Heart right ventricle (tissue), 16 donors: ENCODE data around the gene C20orf202. TPM values are rescaled to one million over a fixed set of nuclear protein-coding genes. Genes with fewer than 3 reads are reported as not detected.
"Not testable (repeated sequence)": the region's sequence is repeated elsewhere in the genome, so short reads cannot be mapped to it uniquely, and the experiment has no call there.

Experiments
- ATAC-seq, 8 donors: fragments of 200-7000 bp; cut with Tn5 transposase; one replicate each; pipeline ENCODE4 v1.9.1; 2020; ENCODE audit warnings: mild to moderate bottlenecking in 8 of 8, moderate library complexity in 8 of 8, moderate number of reproducible peaks in 1 of 8
- DNase-seq, 2 donors: peaks; one replicate each; pipeline ENCODE4 v3.0.0-alpha.2; 2020
- H3K27ac ChIP-seq, 10 donors: fragments of 200-600 bp; sonication (generic) in 2 of 10; one replicate each; pipeline versions ENCODE4 v1.5.0 to v1.8.0; 2020 to 2022; ENCODE audit warnings: mild to moderate bottlenecking in 3 of 10
- H3K27me3 ChIP-seq, 7 donors: fragments of 200-600 bp; one replicate each; pipeline ENCODE4 v1.8.0; 2021 to 2022; ENCODE audit warnings: mild to moderate bottlenecking in 2 of 7
- H3K36me3 ChIP-seq, 9 donors: fragments of 200-600 bp; sonication (generic) in 1 of 9; one replicate each; pipeline versions ENCODE4 v1.5.0 to v1.8.0; 2020 to 2022; ENCODE audit warnings: mild to moderate bottlenecking in 2 of 9
- H3K4me1 ChIP-seq, 9 donors: fragments of 200-600 bp; sonication (generic) in 1 of 9; one replicate each; pipeline versions ENCODE4 v1.5.0 to v1.8.0; 2020 to 2022; ENCODE audit warnings: mild to moderate bottlenecking in 4 of 9
- H3K4me3 ChIP-seq, 10 donors: fragments of 200-600 bp; sonication (generic) in 2 of 10; one replicate each; pipeline versions ENCODE4 v1.5.0 to v1.8.0; 2020 to 2022; ENCODE audit warnings: mild to moderate bottlenecking in 7 of 10, moderate library complexity in 2 of 10
- H3K9me3 ChIP-seq, 11 donors: fragments of 200-600 bp in 10 of 11; sonication (generic) in 2 of 11; one replicate each; pipeline versions ENCODE4 v1.5.0 to v1.8.0; 2013 to 2022; ENCODE audit warnings: mild to moderate bottlenecking in 2 of 11, control low read depth in 1 of 11, moderate library complexity in 1 of 11
- WGBS, 2 donors: extraction: QIAGEN DNeasy Blood & Tissue Kit; methylation state at CpG; one replicate each; pipeline ENCODE4 v1.1.7; 2013; ENCODE audit warnings: inconsistent platforms in 1 of 2; 5-methylcytosine and 5-hydroxymethylcytosine counted together
- intact Hi-C, 10 donors: fragments of 100-400 bp; cut with DNase I; formaldehyde crosslinking; loops; one replicate each; pipeline versions ENCODE4 v1.11.1 to v1.14.2; 2022
- polyA plus RNA-seq, 2 donors: library from polyadenylated mRNA; stranded (reverse); fragments of 200-250 nt; gene quantifications; one replicate each; pipeline ENCODE4 v1.2.3, GENCODE V29; 2013
- total RNA-seq, 10 donors: library from RNA; stranded (reverse); fragmentation: NEBNext Ultra II Directional in 3 of 10; extraction: Animal tissue kit (Norgen Biotek cat#: 25700) in 3 of 10; gene quantifications; one replicate each; pipeline versions ENCODE4 v1.2.1 to v1.2.4, GENCODE V29; 2021 to 2023
- TF ChIP-seq, protein P1 (sequence below), 9 donors: fragments of 200-600 bp; sonication (generic) in 2 of 9; IDR thresholded peaks; one replicate each; pipeline versions ENCODE4 v1.5.0 to v1.8.0; 2021 to 2022; ENCODE audit warnings: antibody characterized with exemption in 9 of 9, mild to moderate bottlenecking in 5 of 9, moderate library complexity in 1 of 9
- donor health status: Arrhythmogenic right ventricular cardiomyopathy.
- donor health status: ischemic (EF 13 %, LVEDD 7.1; RV severe dilation, severe dysfunction).
- donor health status: healthy with polysubstance abuse.
- donor health status: DM: no; HTN: yes; CAD: no.
- donor health status: DM: no; HTN: no; CAD: no.
- donor health status: ischemic (EF 25% LVEDD 6.9; RV normal size, moderate dysfunction).
- donor health status: ischemic (EF 25% LVEDD 5.7; RV mildly dilated, moderate dysfunction).
- donor health status: healthy.
- donor health status: DM: yes; HTN: yes; CAD: no.
- donor health status: Ischemic cardiomyopathy.
- donor health status: ischemic (EF 35%, LVEDD 5.7; RV mildly dilated, moderate dysfunction).
- donor health status: nonischemic (EF 11% LVEDD 7.7; RV severe dilation, severe dysfunction).
- donor health status: DM: yes; HTN: yes; CAD: no.
- donor health status: PGD.
- donor health status: ischemic (EF 29% LVEDD 5.4; RV normal size, mild dysfunction).
- donor health status: nonischemic (EF 23%, LVEDD 6.1; RV moderate dilation, normal function).

C20orf202 gene
- total and polyA plus RNA-seq, 12 donors = 0.18 to 0.90 (median 0.38) TPM; not detected in 4

DNA sequence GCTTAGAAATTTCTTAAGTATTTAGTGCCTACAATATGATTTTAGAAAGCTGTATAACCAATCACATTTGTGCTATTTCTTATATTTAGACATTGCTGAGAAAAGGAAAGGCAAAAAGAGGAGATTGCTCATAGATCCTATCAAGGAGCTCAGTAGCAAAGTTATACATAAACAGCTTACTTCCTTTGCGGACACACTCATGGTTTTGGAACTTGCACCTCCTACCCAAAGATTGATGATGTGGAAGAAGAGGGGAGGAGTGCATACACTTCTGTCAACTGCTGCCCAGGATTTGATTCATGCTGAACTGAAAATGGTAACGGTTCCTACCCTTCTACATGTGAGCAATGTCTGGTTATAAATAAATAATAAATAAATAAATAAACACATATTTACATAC lies 39.3 kb downstream of the C20orf202 start:
- DNase-seq (no peak), ATAC-seq (no peak)
- 56 to 60% methylated on average over 2 of the region's 2 CpGs for WGBS, 2 donors
- no peak overlapping the region for H3K4me3 ChIP-seq
- peaks cover 0 to 11% (median 0%) of the 10 kb centered on the region in 9 donors for H3K4me1 ChIP-seq
- H3K27ac ChIP-seq = no peak overlapping the region
- H3K9me3 ChIP-seq = no peaks in the 10 kb centered on the region
- H3K27me3 ChIP-seq = peaks cover 0 to 11% (median 4%) of the 10 kb centered on the region in 7 donors
- intact Hi-C loops = no loop called here
- H3K36me3 ChIP-seq = no peaks in the 10 kb centered on the region
- TF ChIP-seq, protein P1, sequence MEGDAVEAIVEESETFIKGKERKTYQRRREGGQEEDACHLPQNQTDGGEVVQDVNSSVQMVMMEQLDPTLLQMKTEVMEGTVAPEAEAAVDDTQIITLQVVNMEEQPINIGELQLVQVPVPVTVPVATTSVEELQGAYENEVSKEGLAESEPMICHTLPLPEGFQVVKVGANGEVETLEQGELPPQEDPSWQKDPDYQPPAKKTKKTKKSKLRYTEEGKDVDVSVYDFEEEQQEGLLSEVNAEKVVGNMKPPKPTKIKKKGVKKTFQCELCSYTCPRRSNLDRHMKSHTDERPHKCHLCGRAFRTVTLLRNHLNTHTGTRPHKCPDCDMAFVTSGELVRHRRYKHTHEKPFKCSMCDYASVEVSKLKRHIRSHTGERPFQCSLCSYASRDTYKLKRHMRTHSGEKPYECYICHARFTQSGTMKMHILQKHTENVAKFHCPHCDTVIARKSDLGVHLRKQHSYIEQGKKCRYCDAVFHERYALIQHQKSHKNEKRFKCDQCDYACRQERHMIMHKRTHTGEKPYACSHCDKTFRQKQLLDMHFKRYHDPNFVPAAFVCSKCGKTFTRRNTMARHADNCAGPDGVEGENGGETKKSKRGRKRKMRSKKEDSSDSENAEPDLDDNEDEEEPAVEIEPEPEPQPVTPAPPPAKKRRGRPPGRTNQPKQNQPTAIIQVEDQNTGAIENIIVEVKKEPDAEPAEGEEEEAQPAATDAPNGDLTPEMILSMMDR (IDR thresholded peaks at IDR 0.05) = no peak

DNA sequence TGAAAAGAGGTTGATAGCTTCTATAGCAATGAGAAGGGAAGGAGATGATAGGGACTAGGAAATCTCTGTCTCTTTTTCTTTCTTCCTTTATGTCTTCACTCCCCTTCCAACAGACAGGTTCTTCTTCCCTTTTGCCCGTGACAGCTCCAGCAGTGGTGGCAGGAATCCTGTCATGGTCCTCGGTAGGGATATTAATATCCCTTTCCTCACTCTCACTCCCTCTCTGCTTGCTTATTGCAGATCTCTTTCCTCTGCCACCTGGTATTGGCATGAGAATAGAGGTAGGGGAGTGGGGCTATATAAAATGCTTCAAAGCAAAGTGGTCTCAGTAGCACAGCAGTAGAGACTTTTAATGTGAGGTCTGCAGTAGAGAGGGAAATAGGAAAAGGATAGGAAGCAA lies 42.3 kb downstream of the C20orf202 start:
- Histone ChIP-seq H3K27me3 (peaks cover 0 to 9% (median 0%) of the 10 kb centered on the region in 7 donors), H3K4me1 (peaks cover 0 to 11% (median 0%) of the 10 kb centered on the region in 9 donors), H3K4me3 (no peak overlapping the region), H3K9me3 (peaks cover 0 to 3% (median 0%) of the 10 kb centered on the region in 11 donors), H3K36me3 (no peaks in the 10 kb centered on the region), H3K27ac (no peak overlapping the region)
- ATAC-seq = peak in 3 of 8 donors; percentile 47 to 52 (median 49)
- DNase-seq = no peak
- intact Hi-C loops = no loop called here
- 22 to 24% methylated on average over 2 of the region's 2 CpGs for WGBS, 2 donors
- TF ChIP-seq, protein P1 (IDR thresholded peaks at IDR 0.05) = no peak

DNA sequence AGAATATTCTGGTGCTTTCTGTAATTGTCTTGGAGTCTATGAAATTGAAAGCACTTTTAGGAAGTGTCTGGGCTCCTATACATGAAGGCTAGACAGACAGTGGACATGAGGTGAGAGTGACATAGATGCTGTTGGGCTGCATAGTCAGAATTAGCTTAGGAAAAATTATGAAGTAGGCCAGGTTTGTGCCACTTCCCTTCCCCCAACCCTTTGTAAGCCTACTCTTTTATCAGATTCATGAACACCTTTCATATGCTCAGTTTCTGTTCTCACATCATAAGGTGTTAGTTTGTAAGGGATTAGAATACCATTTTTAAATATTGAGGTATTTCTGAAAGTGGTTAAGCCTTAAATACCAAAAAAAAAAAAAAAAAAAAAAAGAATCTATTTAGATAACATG lies 44.4 kb downstream of the C20orf202 start:
- Histone ChIP-seq H3K4me1 (peaks cover 0 to 11% (median 0%) of the 10 kb centered on the region in 9 donors), H3K27ac (no peak overlapping the region), H3K27me3 (peaks cover 0 to 4% (median 0%) of the 10 kb centered on the region in 7 donors), H3K9me3 (peaks cover 0 to 3% (median 0%) of the 10 kb centered on the region in 11 donors), H3K36me3 (no peaks in the 10 kb centered on the region), H3K4me3 (no peak overlapping the region)
- no peak for ATAC-seq
- TF ChIP-seq, protein P1 (IDR thresholded peaks at IDR 0.05) = no peak
- intact Hi-C loops = no loop called here
- DNase-seq = no peak

DNA sequence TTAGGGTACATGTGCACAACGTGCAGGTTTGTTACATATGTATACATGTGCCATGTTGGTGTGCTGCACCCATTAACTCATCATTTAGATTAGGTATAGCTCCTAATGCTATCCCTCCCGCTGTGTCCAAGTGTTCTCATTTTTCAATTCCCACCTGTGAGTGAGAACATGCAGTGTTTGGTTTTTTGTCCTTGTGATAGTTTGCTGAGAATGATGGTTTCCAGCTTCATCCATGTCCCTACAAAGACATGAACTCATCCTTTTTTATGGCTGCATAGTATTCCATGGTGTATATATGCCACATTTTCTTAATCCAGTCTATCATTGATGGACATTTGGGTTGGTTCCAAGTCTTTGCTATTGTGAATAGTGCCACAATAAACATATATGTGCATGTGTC lies 47.0 kb downstream of the C20orf202 start:
- H3K4me1 ChIP-seq, H3K9me3 ChIP-seq, ATAC-seq, H3K4me3 ChIP-seq, H3K27ac ChIP-seq, intact Hi-C loops, H3K36me3 ChIP-seq, DNase-seq: not testable (repeated sequence)
- 88 to 91% methylated on average over 2 of the region's 2 CpGs for WGBS, 2 donors
- H3K27me3 ChIP-seq = peaks cover 0 to 17% (median 0%) of the 10 kb centered on the region in 7 donors

DNA sequence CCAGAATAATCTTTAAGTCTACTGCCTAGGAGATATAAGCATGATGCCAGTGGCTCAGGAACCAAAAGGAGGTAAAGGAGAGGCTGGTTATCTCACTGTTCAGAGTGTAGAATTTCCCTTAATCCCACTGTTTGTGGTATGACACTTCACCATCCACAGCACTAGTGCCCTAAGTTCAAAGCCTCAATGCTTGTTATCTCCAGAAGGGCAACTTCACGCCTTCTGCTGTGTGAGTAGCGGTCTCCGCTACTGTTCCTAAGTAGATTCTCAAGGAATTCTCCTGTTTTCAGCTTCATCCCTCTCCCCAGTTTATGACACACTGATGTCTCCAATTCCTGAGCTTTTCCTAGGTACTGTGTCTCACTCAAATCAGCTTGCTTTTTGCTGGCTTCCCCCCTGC lies 49.2 kb downstream of the C20orf202 start:
- Histone ChIP-seq H3K4me3 (no peak overlapping the region), H3K27ac (no peak overlapping the region), H3K27me3 (peaks cover 0 to 38% (median 12%) of the 10 kb centered on the region in 7 donors), H3K9me3 (peaks cover 0 to 9% (median 0%) of the 10 kb centered on the region in 11 donors), H3K4me1 (peaks cover 0 to 8% (median 0%) of the 10 kb centered on the region in 9 donors), H3K36me3 (no peaks in the 10 kb centered on the region)
- DNase-seq (no peak), ATAC-seq (no peak)
- intact Hi-C loops = no loop called here
- 49 to 72% methylated on average over 3 of the region's 3 CpGs for WGBS, 2 donors
- TF ChIP-seq, protein P1 (IDR thresholded peaks at IDR 0.05) = no peak
